Common myeloid progenitor, CD34-positive (primary cell): ENCODE results near the gene AHNAK2.
"Not testable (repeated sequence)": the region's sequence is repeated elsewhere in the genome, so short reads cannot be mapped to it uniquely, and the experiment has no call there.

Experiments used
- CTCF ChIA-PET: fragments of 350-600 bp; sonication (Branson Sonifier 250); formaldehyde crosslinking; loops from one replicate; lab custom pipeline; 2021; ENCODE audit warnings: antibody characterized with exemption; lab: Charles Lee
- POLR2A ChIA-PET: fragments of 350-600 bp; sonication (Branson Sonifier 250); formaldehyde crosslinking; loops from one replicate; lab custom pipeline; 2021; ENCODE audit warnings: antibody characterized with exemption; lab: Charles Lee
- DNase-seq, 3 donors: peaks; one replicate each; pipeline versions ENCODE4 v3.0.0 to v3.0.0-alpha.2; 2013
- H3K27ac ChIP-seq, 2 experiments: 1 replicate in 1 of 2; 2 replicates in 1 of 2; pipeline ENCODE4 v1.7.0; 2013; ENCODE audit warnings: inconsistent platforms in 2 of 2, low read length in 2 of 2, mild to moderate bottlenecking in 2 of 2, low read depth in 1 of 2, moderate library complexity in 1 of 2; ENCODE audit not compliant: severe bottlenecking in 2 of 2, insufficient read depth in 1 of 2, poor library complexity in 1 of 2
- H3K27me3 ChIP-seq, 5 experiments: replicated peaks in 2 of 5; 1 replicate in 3 of 5; 2 replicates in 2 of 5; pipeline versions ENCODE4 v1.6.1 to v1.7.0; 2013; ENCODE audit warnings: low read length in 4 of 5, mild to moderate bottlenecking in 2 of 5, moderate library complexity in 2 of 5, inconsistent platforms in 1 of 5; ENCODE audit not compliant: insufficient read depth in 5 of 5, control insufficient read depth in 4 of 5
- H3K36me3 ChIP-seq, 4 experiments: 1 replicate in 2 of 4; 2 replicates in 2 of 4; pipeline versions ENCODE4 v1.6.1 to v1.7.0; 2013; ENCODE audit warnings: low read length in 3 of 4, control low read depth in 1 of 4, mild to moderate bottlenecking in 1 of 4; ENCODE audit not compliant: control insufficient read depth in 4 of 4, insufficient read depth in 4 of 4
- H3K4me1 ChIP-seq, 4 experiments: 1 replicate in 3 of 4; 2 replicates in 1 of 4; pipeline versions ENCODE4 v1.6.1 to v1.7.1; 2013; ENCODE audit warnings: low read length in 3 of 4, mild to moderate bottlenecking in 3 of 4, control low read depth in 1 of 4, inconsistent platforms in 1 of 4, moderate library complexity in 1 of 4; ENCODE audit not compliant: control insufficient read depth in 4 of 4, insufficient read depth in 4 of 4; ENCODE audit errors: control extremely low read depth in 1 of 4
- H3K4me3 ChIP-seq, 7 experiments: 1 replicate in 4 of 7; 2 replicates in 3 of 7; pipeline versions ENCODE4 v1.5.1 to v1.7.0; 2013; ENCODE audit warnings: mild to moderate bottlenecking in 7 of 7, low read length in 6 of 7, moderate library complexity in 6 of 7, inconsistent platforms in 2 of 7, low read depth in 2 of 7, control low read depth in 1 of 7; ENCODE audit not compliant: insufficient read depth in 4 of 7, control insufficient read depth in 1 of 7; ENCODE audit errors: extremely low read depth in 1 of 7
- H3K9me3 ChIP-seq, 5 experiments: 1 replicate in 4 of 5; 2 replicates in 1 of 5; pipeline versions ENCODE4 v1.6.1 to v1.7.1; 2013; ENCODE audit warnings: low read length in 4 of 5, mild to moderate bottlenecking in 2 of 5, inconsistent platforms in 1 of 5, low read depth in 1 of 5, moderate library complexity in 1 of 5; ENCODE audit not compliant: control insufficient read depth in 4 of 5, insufficient read depth in 2 of 5; ENCODE audit errors: control extremely low read depth in 1 of 5
- WGBS: methylation state at CpG from one replicate; pipeline ENCODE4 v1.1.5; 2013; ENCODE audit not compliant: insufficient coverage; 5-methylcytosine and 5-hydroxymethylcytosine counted together

The AHNAK2 gene

DNA sequence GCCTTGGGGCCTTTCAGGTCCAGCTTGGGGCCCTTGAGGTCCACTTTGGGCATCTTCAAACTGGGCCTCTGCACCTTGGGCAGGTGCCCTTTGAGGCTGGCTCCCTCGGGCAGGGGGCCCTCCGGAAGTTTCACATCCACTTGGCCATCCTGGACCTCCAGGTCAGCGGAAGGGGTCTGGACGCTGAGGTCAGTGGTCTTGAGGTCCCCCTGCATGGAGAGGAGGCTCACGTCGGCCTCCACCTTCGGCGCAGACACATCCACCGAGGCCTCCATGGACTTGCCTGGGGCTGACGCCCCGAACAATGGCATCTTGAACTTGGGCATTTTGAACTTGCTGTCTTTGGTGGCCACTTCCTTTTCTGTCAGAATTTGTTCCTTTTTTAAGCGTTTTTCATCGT lies 25.1 kb downstream of the AHNAK2 start:
- POLR2A ChIA-PET, result no interaction called here

DNA sequence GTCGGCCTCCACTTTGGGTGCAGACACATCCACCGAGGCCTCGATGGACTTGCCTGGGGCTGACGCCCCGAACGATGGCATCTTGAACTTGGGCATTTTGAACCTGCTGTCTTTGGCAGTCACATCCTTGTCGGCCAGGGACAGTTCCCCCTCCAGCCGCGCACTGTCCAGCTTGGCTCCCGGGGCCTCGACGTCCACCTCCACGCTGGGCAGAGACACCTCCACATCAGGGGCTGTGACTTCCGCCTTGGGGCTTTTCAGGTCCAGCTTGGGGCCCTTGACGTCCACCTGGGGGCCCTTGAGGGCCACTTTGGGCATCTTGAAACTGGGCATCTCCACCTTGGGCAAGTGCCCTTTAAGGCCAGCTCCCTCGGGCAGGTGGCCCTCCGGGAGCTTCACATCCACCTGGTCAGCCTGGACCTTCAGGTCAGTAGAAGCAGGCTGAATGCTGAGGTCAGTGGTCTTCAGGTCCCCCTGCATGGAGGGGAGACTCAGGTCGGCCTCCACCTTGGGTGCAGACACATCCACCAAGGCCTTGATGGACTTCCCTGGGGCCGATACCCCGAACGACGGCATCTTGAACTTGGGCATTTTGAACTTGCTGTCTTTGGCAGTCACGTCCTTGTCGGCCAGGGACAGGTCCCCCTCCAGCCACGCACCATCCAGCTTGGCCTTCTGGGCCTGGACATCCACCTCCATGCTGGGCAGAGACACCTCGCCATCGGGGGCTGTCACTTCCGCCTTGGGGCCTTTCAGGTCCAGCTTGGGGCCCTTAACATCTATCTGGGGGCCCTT lies 26.1 kb downstream of the AHNAK2 start:
- H3K9me3 ChIP-seq, POLR2A ChIA-PET, H3K27me3 ChIP-seq, H3K27ac ChIP-seq, H3K4me3 ChIP-seq, DNase-seq, H3K4me1 ChIP-seq, H3K36me3 ChIP-seq: not testable (repeated sequence)
- CTCF ChIA-PET, result interaction anchor here (1.2 kb wide), 1 partner anchor 22 kb away, joined by 4 read pairs; no protein-coding TSS in a partner anchor
- WGBS, result 88% methylated on average over 20 of the region's 28 CpGs

More for the DNA sequence above, 25.1 kb downstream of the AHNAK2 start:
- no peaks in the 10 kb centered on the region for H3K4me1 ChIP-seq
- no peak overlapping the region for H3K4me3 ChIP-seq
- 89% methylated on average over 11 of the region's 13 CpGs for WGBS
- no peak for DNase-seq
- CTCF ChIA-PET, result no interaction called here
- no peaks in the 10 kb centered on the region for H3K27me3 ChIP-seq
- no peaks in the 10 kb centered on the region for H3K9me3 ChIP-seq
- no peaks in the 10 kb centered on the region for H3K36me3 ChIP-seq
- H3K27ac ChIP-seq, result no peak overlapping the region

DNA sequence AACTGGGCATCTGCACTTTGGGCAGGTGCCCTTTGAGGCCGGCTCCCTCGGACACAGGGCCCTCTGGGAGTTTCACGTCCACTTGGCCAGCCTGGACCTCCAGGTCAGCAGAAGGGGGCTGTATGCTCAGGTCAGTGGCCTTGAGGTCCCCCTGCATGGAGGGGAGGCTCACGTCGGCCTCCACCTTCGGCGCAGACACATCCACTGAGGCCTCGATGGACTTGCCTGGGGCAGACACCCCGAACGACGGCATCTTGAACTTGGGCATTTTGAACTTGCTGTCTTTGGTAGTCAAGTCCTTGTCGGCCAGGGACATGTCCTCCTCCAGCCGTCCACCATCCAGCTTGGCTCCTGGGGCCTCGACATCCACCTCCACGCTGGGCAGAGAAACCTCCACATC lies 27.5 kb downstream of the AHNAK2 start:
- CTCF ChIA-PET, H3K27ac ChIP-seq, H3K4me3 ChIP-seq, H3K9me3 ChIP-seq, H3K4me1 ChIP-seq, H3K36me3 ChIP-seq, POLR2A ChIA-PET, H3K27me3 ChIP-seq, DNase-seq: not testable (repeated sequence)
- WGBS, result 97% methylated on average over 3 of the region's 15 CpGs

DNA sequence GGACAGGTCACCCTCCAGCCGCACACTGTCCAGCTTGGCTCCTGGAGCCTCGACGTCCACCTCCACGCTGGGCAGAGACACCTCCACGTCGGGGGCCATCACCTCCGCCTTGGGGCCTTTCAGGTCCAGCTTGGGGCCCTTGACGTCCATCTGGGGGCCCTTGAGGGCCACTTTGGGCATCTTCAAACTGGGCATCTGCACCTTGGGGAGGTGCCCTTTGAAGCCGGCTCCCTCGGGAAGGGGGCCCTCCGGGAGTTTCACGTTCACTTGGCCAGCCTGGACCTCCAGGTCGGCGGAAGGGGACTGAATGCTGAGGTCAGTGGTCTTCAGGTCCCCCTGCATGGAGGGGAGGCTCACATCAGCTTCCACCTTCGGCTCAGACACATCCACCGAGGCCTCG lies 28.2 kb downstream of the AHNAK2 start:
- POLR2A ChIA-PET, result no interaction called here
- Histone ChIP-seq H3K4me3 (no peak overlapping the region), H3K4me1 (no peaks in the 10 kb centered on the region), H3K27ac (no peak overlapping the region), H3K27me3 (no peaks in the 10 kb centered on the region), H3K9me3 (no peaks in the 10 kb centered on the region), H3K36me3 (no peaks in the 10 kb centered on the region)
- DNase-seq, result no peak
- CTCF ChIA-PET, result interaction anchor here (1.8 kb wide), 1 partner anchor 10 kb away, joined by 4 read pairs; no protein-coding TSS in a partner anchor
- 90% methylated on average over 14 of the region's 17 CpGs for WGBS

- H3K27me3 ChIP-seq, H3K9me3 ChIP-seq, H3K4me3 ChIP-seq, POLR2A ChIA-PET, H3K4me1 ChIP-seq, H3K36me3 ChIP-seq, H3K27ac ChIP-seq, DNase-seq: not testable (repeated sequence)
- WGBS, result 98% methylated on average over 10 of the region's 24 CpGs
- CTCF ChIA-PET, result interaction anchor here (1.0 to 1.8 kb wide), 2 partner anchors 9 to 97 kb away, joined by 3 to 4 read pairs; no protein-coding TSS in a partner anchor
Measured at GRCh38 chr14:104949406-104949955, 28.7 kb downstream of the AHNAK2 start.

DNA sequence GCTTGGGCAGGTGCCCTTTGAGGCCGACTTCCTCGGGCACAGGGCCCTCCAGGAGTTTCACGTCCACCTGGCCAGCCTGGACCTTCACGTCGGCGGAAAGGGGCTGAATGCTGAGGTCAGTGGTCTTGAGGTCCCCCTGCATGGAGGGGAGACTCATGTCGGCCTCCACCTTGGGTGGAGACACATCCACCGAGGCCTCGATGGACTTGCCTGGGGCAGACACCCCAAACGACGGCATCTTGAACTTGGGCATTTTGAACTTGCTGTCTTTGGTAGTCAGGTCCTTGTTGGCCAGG lies 29.5 kb downstream of the AHNAK2 start:
- H3K4me1 ChIP-seq, result no peaks in the 10 kb centered on the region
- 100% methylated on average over 6 of the region's 11 CpGs for WGBS

More for the DNA sequence above, 29.5 kb downstream of the AHNAK2 start:
- Histone ChIP-seq H3K27me3 (no peaks in the 10 kb centered on the region), H3K9me3 (no peaks in the 10 kb centered on the region), H3K27ac (no peak overlapping the region), H3K4me3 (no peak overlapping the region), H3K36me3 (no peaks in the 10 kb centered on the region)
- ChIA-PET POLR2A (no interaction called here), CTCF (interaction anchor here (1.0 to 1.8 kb wide), 2 partner anchors 8 to 97 kb away, joined by 3 to 4 read pairs; no protein-coding TSS in a partner anchor)
- no peak for DNase-seq
